GM12891 (cell line): Measurements from ENCODE around the gene CSNK2A2.

Source experiments
- DNase-seq: peaks from one replicate; pipeline ENCODE4 v3.0.0; 2011; ENCODE audit warnings: low spot score; ENCODE audit not compliant: insufficient read length
- FAIRE-seq: peaks from 2 replicates; lab custom pipeline; 2011; peaks lifted over from hg19 to GRCh38; lab: Jason Lieb, UNC
- PAX5 ChIP-seq: IDR thresholded peaks from 2 replicates; pipeline ENCODE4 v1.6.1; 2011; ENCODE audit warnings: low read length, moderate library complexity, mild to moderate bottlenecking; ENCODE audit not compliant: insufficient read depth, severe bottlenecking
- POLR2A ChIP-seq: IDR thresholded peaks from 2 replicates; pipeline ENCODE4 v1.6.1; 2011; ENCODE audit warnings: low read depth, low read length, control low read depth
- POLR2AphosphoS5 ChIP-seq: IDR thresholded peaks from 2 replicates; pipeline ENCODE4 v1.6.1; 2011; ENCODE audit warnings: low read depth, low read length, control low read depth
- POU2F2 ChIP-seq: IDR thresholded peaks from 2 replicates; pipeline ENCODE4 v1.6.1; 2011; ENCODE audit warnings: low read depth, mild to moderate bottlenecking, control low read depth, low read length, moderate library complexity
- SPI1 ChIP-seq: IDR thresholded peaks from 2 replicates; pipeline ENCODE4 v1.6.1; 2011; ENCODE audit warnings: low read depth, low read length, control low read depth
- TAF1 ChIP-seq: IDR thresholded peaks from 2 replicates; pipeline ENCODE4 v1.6.1; 2011; ENCODE audit warnings: low read depth, low read length, control low read depth

CSNK2A2 gene

DNA sequence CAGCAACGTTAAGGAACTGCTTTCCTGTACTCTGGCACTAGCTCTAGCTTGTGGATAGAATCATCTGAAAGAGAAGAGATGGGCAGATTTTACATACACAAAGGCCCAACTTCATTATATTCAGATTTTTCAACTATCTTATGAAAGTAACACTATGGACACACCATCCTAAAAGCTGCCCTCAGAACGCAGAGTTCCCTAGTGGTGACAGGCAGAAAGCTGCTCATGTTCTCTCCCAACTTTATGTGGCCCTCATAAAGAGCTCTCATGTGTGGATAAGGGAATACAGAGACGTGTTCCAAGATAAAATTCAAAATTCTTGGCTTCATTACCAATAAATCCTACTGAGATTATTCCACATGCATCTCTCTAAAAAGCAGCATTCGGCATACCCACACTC, 70.3 kb downstream of the CSNK2A2 start:
- TF ChIP-seq PAX5, result no peak
- TF ChIP-seq POU2F2, result no peak
- no peak for FAIRE-seq
- no peak for DNase-seq

GRCh38 chr16:58127033-58127556, 70.8 kb downstream of the CSNK2A2 start:
- TF ChIP-seq SPI1, result no peak
- no peak for TF ChIP-seq PAX5
- no peak for TF ChIP-seq POU2F2
- TF ChIP-seq POLR2A, result no peak
- no peak for TF ChIP-seq TAF1
- no peak for TF ChIP-seq POLR2AphosphoS5
- peak; percentile 26 for FAIRE-seq
- no peak for DNase-seq

- no peak for FAIRE-seq
Observed at GRCh38 chr16:58126451-58126961, 71.4 kb downstream of the CSNK2A2 start.

DNA sequence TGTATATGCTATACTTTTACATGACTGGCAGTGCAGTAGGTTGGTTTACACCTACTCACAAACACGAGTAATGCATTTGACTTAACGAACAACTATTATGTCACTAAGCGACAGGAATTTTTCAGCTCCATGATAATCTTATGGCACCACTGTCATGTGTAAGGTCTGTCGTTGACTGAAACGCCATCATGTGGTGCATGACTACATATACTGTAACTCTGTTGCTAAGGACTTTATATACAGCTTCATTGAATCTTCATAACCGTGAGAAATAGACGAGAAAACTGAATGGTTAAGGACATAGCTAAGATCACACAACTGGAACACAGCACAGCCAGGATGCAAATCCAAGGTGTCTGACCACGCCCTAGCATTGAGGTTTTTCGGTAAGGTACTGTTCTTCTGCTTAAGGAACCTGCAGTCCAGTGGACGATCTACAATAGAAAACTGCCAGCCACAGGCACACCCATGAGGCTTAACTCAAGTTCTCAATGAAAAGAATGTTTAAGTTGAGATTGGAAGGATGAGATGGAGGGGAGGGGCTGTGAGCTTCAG, 72.0 kb downstream of the CSNK2A2 start:
- DNase-seq (no peak), FAIRE-seq (peak; percentile 84)
- TF ChIP-seq TAF1 (no peak), POU2F2 (no peak), POLR2A (no peak), PAX5 (no peak), POLR2AphosphoS5 (no peak), SPI1 (no peak)

More at GRCh38 chr16:58126451-58126961, 71.4 kb downstream of the CSNK2A2 start:
- TF ChIP-seq POU2F2 (no peak), POLR2A (no peak), SPI1 (no peak), TAF1 (no peak), PAX5 (no peak), POLR2AphosphoS5 (no peak)
- DNase-seq, result no peak

DNA sequence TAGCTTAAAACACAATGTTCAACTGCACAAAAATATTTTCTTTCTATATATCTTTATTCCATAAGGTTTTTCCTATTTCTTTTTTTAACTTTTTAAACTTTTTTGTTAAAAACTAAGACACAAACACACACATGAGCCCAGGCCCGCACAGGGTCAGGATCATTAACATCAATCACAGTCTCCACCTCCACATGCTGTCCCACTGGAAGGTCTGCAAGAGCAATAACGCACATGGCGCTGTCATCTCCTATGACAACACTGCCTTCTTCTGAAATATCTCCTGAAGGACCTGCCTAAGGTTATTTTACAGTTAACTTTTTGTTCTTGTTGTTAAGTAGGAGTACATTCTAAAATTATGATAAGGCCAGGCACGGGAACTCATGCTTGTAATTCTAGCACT, 72.9 kb downstream of the CSNK2A2 start:
- no peak for FAIRE-seq
- TF ChIP-seq SPI1 (no peak), POLR2A (no peak)
- no peak for DNase-seq

GRCh38 chr16:58124601-58124915, 73.3 kb downstream of the CSNK2A2 start:
- TF ChIP-seq SPI1 (no peak), PAX5 (no peak), POLR2AphosphoS5 (no peak), TAF1 (no peak), POLR2A (no peak), POU2F2 (no peak)
- DNase-seq (no peak), FAIRE-seq (no peak)

DNA sequence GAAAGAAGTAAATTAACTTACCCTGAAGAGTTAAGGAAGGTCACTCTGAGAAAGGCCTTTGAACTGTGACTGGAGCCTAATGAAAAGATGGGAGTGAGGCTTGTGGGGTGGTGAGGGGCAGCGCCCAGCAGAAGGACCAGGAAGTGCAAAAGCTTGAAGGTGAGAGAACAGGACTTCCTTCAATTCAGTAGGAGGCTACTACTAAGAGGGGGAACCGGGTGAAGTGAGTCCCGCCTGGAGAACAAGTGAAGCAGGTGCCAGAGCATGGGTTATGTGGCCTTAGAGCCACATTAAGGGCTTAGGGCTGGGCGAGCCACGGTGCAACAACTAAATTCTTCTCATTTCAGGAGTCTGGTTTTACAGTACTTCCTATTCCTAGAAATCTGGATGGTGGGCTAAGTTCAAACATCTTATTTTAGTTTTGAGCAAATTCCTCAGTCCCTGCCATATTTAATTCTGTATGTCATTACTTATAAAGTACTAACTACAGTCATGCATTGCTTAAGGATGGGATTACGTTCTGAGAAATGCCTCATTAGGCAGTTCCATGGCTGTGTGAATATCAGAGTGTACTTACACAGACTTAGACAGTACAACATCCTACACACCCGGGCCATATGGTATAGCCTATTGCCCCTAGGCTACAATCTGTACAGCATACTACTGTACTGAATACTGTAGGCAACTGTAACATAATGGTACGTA, 73.9 kb downstream of the CSNK2A2 start:
- no peak for FAIRE-seq
- TF ChIP-seq POLR2AphosphoS5, result no peak
- no peak for TF ChIP-seq PAX5
- TF ChIP-seq TAF1, result no peak
- TF ChIP-seq SPI1, result no peak
- no peak for TF ChIP-seq POU2F2
- no peak for TF ChIP-seq POLR2A
- no peak for DNase-seq

DNA sequence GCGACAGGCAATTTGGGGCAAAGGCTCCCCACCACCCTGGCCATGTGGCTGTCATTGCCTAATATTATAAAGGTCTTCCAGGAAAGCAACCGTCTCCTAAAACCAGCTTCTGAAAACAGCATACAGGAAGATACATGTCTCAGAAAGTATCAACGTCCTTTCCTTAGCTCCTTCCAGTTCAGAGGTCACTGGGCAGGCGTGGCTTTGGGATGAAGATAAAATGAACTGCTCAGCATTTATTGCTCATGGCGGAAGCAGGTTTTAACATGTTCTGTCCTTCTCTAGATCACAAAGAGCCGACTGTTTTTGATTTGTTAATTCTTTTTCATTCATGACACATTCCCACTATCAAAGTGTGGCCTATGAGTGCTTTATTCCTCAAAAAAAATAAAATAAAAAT, 76.8 kb downstream of the CSNK2A2 start:
- DNase-seq (no peak), FAIRE-seq (no peak)

DNA sequence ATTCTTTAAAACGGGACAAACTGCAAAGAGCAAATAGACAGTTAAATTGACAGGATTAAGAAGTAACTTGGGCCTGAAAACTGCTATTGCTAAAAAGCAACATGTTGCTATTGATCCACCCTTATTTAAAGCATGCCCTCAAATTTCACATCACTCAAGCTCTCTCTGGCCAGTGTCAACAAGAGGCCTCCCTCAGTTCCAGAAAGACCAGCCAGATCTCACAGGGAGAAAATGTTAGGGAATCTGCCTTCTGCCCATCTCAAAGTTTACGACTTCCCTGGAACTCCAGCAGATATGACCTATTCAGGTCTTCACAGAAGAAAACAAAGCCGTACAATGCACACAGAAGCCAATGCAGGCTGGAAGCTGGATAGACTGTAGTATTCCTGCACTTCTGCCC, 77.7 kb downstream of the CSNK2A2 start:
- no peak for TF ChIP-seq POLR2AphosphoS5
- no peak for TF ChIP-seq POU2F2
- no peak for TF ChIP-seq PAX5
- TF ChIP-seq POLR2A, result no peak
- no peak for TF ChIP-seq SPI1
- no peak for TF ChIP-seq TAF1
- no peak for DNase-seq
- no peak for FAIRE-seq

More for the DNA sequence above, 76.8 kb downstream of the CSNK2A2 start:
- TF ChIP-seq POLR2AphosphoS5, result no peak
- TF ChIP-seq SPI1, result no peak

- TF ChIP-seq POLR2A (no peak), POU2F2 (no peak), PAX5 (no peak), POLR2AphosphoS5 (no peak), SPI1 (no peak), TAF1 (no peak)
- FAIRE-seq, result no peak
- no peak for DNase-seq
Observed at GRCh38 chr16:58119509-58119845, 78.4 kb downstream of the CSNK2A2 start.

- TF ChIP-seq TAF1 (no peak), POLR2AphosphoS5 (no peak), POU2F2 (no peak), SPI1 (no peak)
- DNase-seq, result no peak
- FAIRE-seq, result no peak
Observed at GRCh38 chr16:58118801-58119508, 79.0 kb downstream of the CSNK2A2 start.
